OCI-LY1 (cell line): Measurements from ENCODE around the gene BEST3.

Experiments used
- H2AFZ ChIP-seq: fragments of 200-600 bp; sonication (generic), shearing (Covaris generic); 2 replicates; pipeline ENCODE4 v1.6.0; 2014; ENCODE audit warnings: antibody characterized with exemption, mild to moderate bottlenecking, low read length
- H3F3A ChIP-seq: fragments of 200-600 bp; sonication (generic), shearing (Covaris generic); 2 replicates; pipeline ENCODE4 v1.6.0; 2014; ENCODE audit warnings: mild to moderate bottlenecking, antibody characterized with exemption, low read length, moderate library complexity; ENCODE audit not compliant: insufficient read depth
- H3K27ac ChIP-seq: fragments of 200-600 bp; sonication (generic); 2 replicates; pipeline ENCODE4 v1.5.1; 2014; ENCODE audit warnings: low read length, mixed run types, mild to moderate bottlenecking, low read depth; ENCODE audit not compliant: poor library complexity, severe bottlenecking
- H3K27me3 ChIP-seq: fragments of 200-600 bp; sonication (generic); 2 replicates; pipeline ENCODE4 v1.6.0; 2014; ENCODE audit warnings: antibody characterized with exemption, mild to moderate bottlenecking, low read length, moderate library complexity; ENCODE audit not compliant: insufficient read depth
- H3K36me3 ChIP-seq: fragments of 200-600 bp; sonication (generic); 2 replicates; pipeline ENCODE4 v1.6.1; 2014; ENCODE audit warnings: mild to moderate bottlenecking, antibody characterized with exemption, low read length, moderate library complexity, mixed read lengths; ENCODE audit not compliant: insufficient read depth
- H3K4me1 ChIP-seq: fragments of 200-600 bp; sonication (generic); 2 replicates; pipeline ENCODE4 v1.5.1; 2014; ENCODE audit warnings: mild to moderate bottlenecking, low read length, moderate library complexity; ENCODE audit not compliant: insufficient read depth, severe bottlenecking
- H3K4me2 ChIP-seq: fragments of 200-600 bp; sonication (generic), shearing (Covaris generic); 2 replicates; pipeline ENCODE4 v1.6.1; 2014; ENCODE audit warnings: low read length
- H3K4me3 ChIP-seq: fragments of 200-600 bp; sonication (generic); 2 replicates; pipeline ENCODE4 v1.5.1; 2014; ENCODE audit warnings: low read length, low read depth, mild to moderate bottlenecking, mixed read lengths; ENCODE audit not compliant: poor library complexity, severe bottlenecking
- H3K79me2 ChIP-seq: fragments of 200-600 bp; shearing (Covaris generic); 2 replicates; pipeline ENCODE4 v1.6.1; 2016; ENCODE audit warnings: mixed run types, low read length, mixed read lengths; ENCODE audit not compliant: insufficient read depth
- H3K9ac ChIP-seq: fragments of 200-600 bp; sonication (generic), shearing (Covaris generic); 2 replicates; pipeline ENCODE4 v1.6.1; 2014; ENCODE audit warnings: mild to moderate bottlenecking, low read length, mixed read lengths
- H3K9me2 ChIP-seq: fragments of 200-600 bp; sonication (generic), shearing (Covaris generic); 2 replicates; pipeline ENCODE4 v1.6.1; 2014; ENCODE audit warnings: low read depth, mild to moderate bottlenecking, low read length, mixed read lengths
- H3K9me3 ChIP-seq: fragments of 200-600 bp; shearing (Covaris generic); 2 replicates; pipeline ENCODE4 v1.6.1; 2014; ENCODE audit warnings: low read length, mixed read lengths
- H4K20me1 ChIP-seq: fragments of 200-600 bp; sonication (generic), shearing (Covaris generic); 2 replicates; pipeline ENCODE4 v1.6.0; 2016; ENCODE audit warnings: mild to moderate bottlenecking, low read length; ENCODE audit not compliant: insufficient read depth
- EZH2 ChIP-seq: fragments of 200-600 bp; sonication (generic), shearing (Covaris generic); IDR thresholded peaks from 2 replicates; pipeline ENCODE4 v1.8.0; 2017; ENCODE audit warnings: borderline replicate concordance, mixed run types, mild to moderate bottlenecking, antibody characterized with exemption, low read length, moderate library complexity, mixed read lengths
- TF ChIP-seq, protein P1 (sequence below): fragments of 200-600 bp; sonication (generic), shearing (Covaris generic); IDR thresholded peaks from 2 replicates; pipeline ENCODE4 v1.5.1; 2017; ENCODE audit warnings: mild to moderate bottlenecking, antibody characterized with exemption, low read length, moderate library complexity, mixed read lengths

BEST3 gene

DNA sequence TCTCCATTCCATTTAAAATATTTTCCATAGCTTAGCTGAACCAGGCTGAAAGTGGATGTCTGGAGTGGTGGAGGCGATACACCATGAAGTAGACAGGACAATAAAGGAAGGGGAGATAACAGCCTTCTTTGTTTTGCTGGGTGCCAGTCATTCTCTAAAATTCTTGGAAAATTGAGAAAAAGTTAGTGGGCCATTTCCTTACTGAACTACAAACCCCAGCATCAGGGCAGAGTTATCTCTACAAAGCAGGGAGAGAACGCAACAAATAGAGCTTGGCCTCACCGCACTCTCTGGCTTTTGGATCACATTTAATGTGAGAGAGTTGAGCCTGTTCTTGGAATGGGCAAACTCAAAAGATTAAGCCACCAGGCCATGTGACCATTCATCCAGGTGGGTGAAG lies 47.2 kb downstream of the BEST3 start:
- Histone ChIP-seq H3K27ac (no peak overlapping the region), H3K9me2 (no peaks in the 10 kb centered on the region), H3K27me3 (no peaks in the 10 kb centered on the region), H2AFZ (no peak overlapping the region), H3K9me3 (no peaks in the 10 kb centered on the region), H3K4me3 (no peak overlapping the region), H3K79me2 (no peaks in the 10 kb centered on the region), H3K36me3 (peaks cover 16% of the 10 kb centered on the region), H3F3A (no peaks in the 10 kb centered on the region), H3K9ac (no peak overlapping the region), H3K4me2 (no peak overlapping the region), H3K4me1 (peaks cover 3% of the 10 kb centered on the region), H4K20me1 (no peaks in the 10 kb centered on the region)
- TF ChIP-seq, protein P1, sequence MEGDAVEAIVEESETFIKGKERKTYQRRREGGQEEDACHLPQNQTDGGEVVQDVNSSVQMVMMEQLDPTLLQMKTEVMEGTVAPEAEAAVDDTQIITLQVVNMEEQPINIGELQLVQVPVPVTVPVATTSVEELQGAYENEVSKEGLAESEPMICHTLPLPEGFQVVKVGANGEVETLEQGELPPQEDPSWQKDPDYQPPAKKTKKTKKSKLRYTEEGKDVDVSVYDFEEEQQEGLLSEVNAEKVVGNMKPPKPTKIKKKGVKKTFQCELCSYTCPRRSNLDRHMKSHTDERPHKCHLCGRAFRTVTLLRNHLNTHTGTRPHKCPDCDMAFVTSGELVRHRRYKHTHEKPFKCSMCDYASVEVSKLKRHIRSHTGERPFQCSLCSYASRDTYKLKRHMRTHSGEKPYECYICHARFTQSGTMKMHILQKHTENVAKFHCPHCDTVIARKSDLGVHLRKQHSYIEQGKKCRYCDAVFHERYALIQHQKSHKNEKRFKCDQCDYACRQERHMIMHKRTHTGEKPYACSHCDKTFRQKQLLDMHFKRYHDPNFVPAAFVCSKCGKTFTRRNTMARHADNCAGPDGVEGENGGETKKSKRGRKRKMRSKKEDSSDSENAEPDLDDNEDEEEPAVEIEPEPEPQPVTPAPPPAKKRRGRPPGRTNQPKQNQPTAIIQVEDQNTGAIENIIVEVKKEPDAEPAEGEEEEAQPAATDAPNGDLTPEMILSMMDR = no peak
- TF ChIP-seq EZH2 = no peak

DNA sequence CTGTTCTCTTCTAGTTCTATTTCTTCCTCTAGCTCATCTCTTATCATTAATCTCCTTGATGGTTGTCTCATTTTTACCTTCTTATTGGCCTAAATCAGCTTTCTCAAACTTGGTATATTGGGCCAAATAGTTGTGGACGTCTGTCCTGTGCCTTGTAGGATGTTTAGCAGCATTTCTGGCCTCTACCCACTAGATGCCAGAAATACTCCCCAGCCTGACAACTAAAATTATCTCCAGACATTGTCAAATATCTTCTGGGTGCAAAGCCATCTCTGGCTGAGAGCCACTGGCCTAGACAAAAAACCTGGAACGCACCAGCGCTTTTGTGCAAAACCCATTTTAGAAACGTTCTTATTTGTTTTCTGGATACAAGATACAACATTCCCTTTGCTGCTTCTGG lies 49.6 kb downstream of the BEST3 start:
- H3K79me2 ChIP-seq = no peaks in the 10 kb centered on the region
- no peaks in the 10 kb centered on the region for H4K20me1 ChIP-seq
- no peak overlapping the region for H3K4me2 ChIP-seq
- H3K9me2 ChIP-seq = no peaks in the 10 kb centered on the region
- no peak overlapping the region for H2AFZ ChIP-seq
- no peak for TF ChIP-seq EZH2
- TF ChIP-seq, protein P1 = peak; percentile 17; the same call in 1 of the 2 replicates
- H3K27me3 ChIP-seq = no peaks in the 10 kb centered on the region
- H3K4me1 ChIP-seq = peaks cover 4% of the 10 kb centered on the region
- H3K27ac ChIP-seq = no peak overlapping the region
- H3F3A ChIP-seq = no peaks in the 10 kb centered on the region
- H3K9me3 ChIP-seq = no peaks in the 10 kb centered on the region
- no peak overlapping the region for H3K4me3 ChIP-seq
- peaks cover 4% of the 10 kb centered on the region; the same call in 1 of the 2 replicates for H3K36me3 ChIP-seq
- H3K9ac ChIP-seq = no peak overlapping the region

- TF ChIP-seq EZH2 = no peak
- TF ChIP-seq, protein P1 = no peak
- H3F3A ChIP-seq = no peaks in the 10 kb centered on the region
- no peaks in the 10 kb centered on the region for H3K79me2 ChIP-seq
- no peak overlapping the region for H3K4me3 ChIP-seq
- no peaks in the 10 kb centered on the region for H3K9me3 ChIP-seq
- H3K27ac ChIP-seq = no peak overlapping the region
- H3K27me3 ChIP-seq = no peaks in the 10 kb centered on the region
- no peaks in the 10 kb centered on the region for H4K20me1 ChIP-seq
- peaks cover 4% of the 10 kb centered on the region for H3K4me1 ChIP-seq
- no peak overlapping the region for H3K9ac ChIP-seq
- H3K9me2 ChIP-seq = no peaks in the 10 kb centered on the region
- no peaks in the 10 kb centered on the region for H3K36me3 ChIP-seq
- H2AFZ ChIP-seq = no peak overlapping the region
- H3K4me2 ChIP-seq = no peak overlapping the region
Measured at GRCh38 chr12:69648476-69648875, 50.6 kb downstream of the BEST3 start.
